NCI-H2196 (cell line): ENCODE data around the gene MGLL.
A peak's percentile ranks its signal among the peaks of the same experiment; 100 is the strongest.

Experiments
- DNase-seq: peaks from one replicate; lab custom pipeline; 2025; ENCODE audit not compliant: unreplicated experiment; lab: John Stamatoyannopoulos, UW

MGLL gene

GRCh38 chr3:127639173-127640041 is 182.9 kb downstream of the MGLL start:
- peak; percentile 78 for DNase-seq
